Measurements from ENCODE around the gene OCA2. TPM values are rescaled to one million over a fixed set of nuclear protein-coding genes. Genes with fewer than 3 reads are reported as not detected.

The OCA2 gene
- total RNA-seq, 1 experiment from 2014 or later = 0.31 TPM

GRCh38 chr15:27865323-27865922 lies 233.7 kb downstream of the OCA2 start:
- Histone ChIP-seq H3K18ac (ENCODE audit: insufficient read length, low read depth, low read length) (no peak overlapping the region), H3K79me1 (ENCODE audit: insufficient read depth, low read depth, low read length, poor library complexity, severe bottlenecking) (no peaks in the 10 kb centered on the region), H3K9me3 (ENCODE audit: control insufficient read depth, low read depth, low read length) (no peaks in the 10 kb centered on the region), H4K8ac (replicated peaks; ENCODE audit: insufficient read length, low read depth, low read length) (no peak overlapping the region), H3K9ac (ENCODE audit: extremely low read depth, insufficient read length, low read length) (no peak overlapping the region), H3K23me2 (ENCODE audit: insufficient read length, low read depth, low read length, poor library complexity, severe bottlenecking) (no peaks in the 10 kb centered on the region), H2BK120ac (ENCODE audit: low read depth, low read length, poor library complexity, severe bottlenecking) (no peak overlapping the region), H2BK15ac (ENCODE audit: low read depth, low read length) (no peak overlapping the region), H2AK5ac (ENCODE audit: insufficient read length, low read length) (no peak overlapping the region), H2BK12ac (ENCODE audit: insufficient read length, low read depth, low read length) (no peak overlapping the region), H4K20me1 (ENCODE audit: control insufficient read depth, insufficient read depth, insufficient read length) (no peaks in the 10 kb centered on the region), H3T11ph (ENCODE audit: low read length) (no peak overlapping the region), H4K5ac (ENCODE audit: insufficient read length, low read depth, low read length) (no peak overlapping the region), H4K91ac (ENCODE audit: insufficient read length, low read depth, low read length) (no peak overlapping the region), H3K27ac (ENCODE audit: insufficient read length, low read depth, low read length) (no peak overlapping the region), H2AFZ (ENCODE audit: low read length) (no peak overlapping the region), H3K27me3 (ENCODE audit: insufficient read depth, low read length) (no peaks in the 10 kb centered on the region), H3K4me2 (ENCODE audit: insufficient read depth, insufficient read length, low read length) (no peak overlapping the region), H3K56ac (ENCODE audit: insufficient read length, low read depth, low read length) (no peak overlapping the region), H3K4me1 (ENCODE audit: insufficient read depth, low read length) (no peaks in the 10 kb centered on the region), H3K23ac (ENCODE audit: insufficient read length, low read depth, low read length) (no peak overlapping the region), H3K4ac (ENCODE audit: low read depth, low read length) (no peak overlapping the region), H2BK20ac (ENCODE audit: low read depth, low read length, poor library complexity, severe bottlenecking) (no peak overlapping the region), H3K79me2 (ENCODE audit: insufficient read depth, low read length) (no peaks in the 10 kb centered on the region), H2BK5ac (ENCODE audit: insufficient read length, low read length) (no peak overlapping the region), H3K14ac (ENCODE audit: insufficient read depth, low read length) (no peak overlapping the region)
- Mint-ChIP-seq H3K4me1 (peaks cover 6% of the 10 kb centered on the region in 2 experiments; a peak in 3 of 4 replicates), H3K27ac (no peak overlapping the region), H3K4me3 (no peak overlapping the region), H3K27me3 (ENCODE audit: low read depth) (peaks cover 9% of the 10 kb centered on the region; the same call in 1 of the 2 replicates), H3K36me3 (ENCODE audit: insufficient read depth in 1 of 3, low read depth in 3 of 3) (peaks cover 6 to 23% (median 12%) of the 10 kb centered on the region in 3 experiments; a peak in 5 of 7 replicates), H3K9me3 (peaks cover 23 to 25% of the 10 kb centered on the region in 2 experiments)
- WGBS (ENCODE audit: extremely low coverage, insufficient read length, low lambda C conversion rate) = no CpG with 5 or more reads among the region's 12 CpGs
- no peak for DNase-seq
- TF ChIP-seq CTCF (conservative IDR thresholded peaks at IDR 0.05) = no peak

All from H9 (cell line).